HUES6 (cell line): ENCODE measurements around the gene JMJD6.

ENCODE experiments used
- H3K27ac ChIP-seq: 2 replicates; pipeline ENCODE4 v1.7.0; 2013; ENCODE audit warnings: low read depth, mild to moderate bottlenecking, low read length, inconsistent platforms
- H3K27me3 ChIP-seq: 2 replicates; pipeline ENCODE4 v1.6.1; 2013; ENCODE audit warnings: low read length; ENCODE audit not compliant: control insufficient read depth, insufficient read depth
- H3K36me3 ChIP-seq: 2 replicates; pipeline ENCODE4 v1.6.1; 2013; ENCODE audit warnings: low read length; ENCODE audit not compliant: control insufficient read depth, insufficient read depth
- H3K4me1 ChIP-seq: 2 replicates; pipeline ENCODE4 v1.6.1; 2013; ENCODE audit warnings: low read length; ENCODE audit not compliant: control insufficient read depth, insufficient read depth
- H3K4me3 ChIP-seq: 2 replicates; pipeline ENCODE4 v1.5.1; 2013; ENCODE audit warnings: low read depth, low read length
- H3K9ac ChIP-seq: one replicate; pipeline ENCODE4 v1.6.1; 2013; ENCODE audit warnings: mild to moderate bottlenecking, low read length
- H3K9me3 ChIP-seq: 2 replicates; pipeline ENCODE4 v1.6.1; 2013; ENCODE audit warnings: low read depth, low read length; ENCODE audit not compliant: control insufficient read depth, insufficient read depth

The JMJD6 gene

GRCh38 chr17:76683921-76684745 lies 42.3 kb downstream of the JMJD6 start:
- no peaks in the 10 kb centered on the region for H3K9me3 ChIP-seq
- H3K27ac ChIP-seq: no peak overlapping the region
- H3K9ac ChIP-seq: no peak overlapping the region
- H3K4me1 ChIP-seq: peaks cover 36% of the 10 kb centered on the region
- peaks cover 3% of the 10 kb centered on the region for H3K36me3 ChIP-seq
- no peaks in the 10 kb centered on the region for H3K27me3 ChIP-seq
- H3K4me3 ChIP-seq: no peak overlapping the region

- no peak overlapping the region for H3K27ac ChIP-seq
- no peaks in the 10 kb centered on the region for H3K9me3 ChIP-seq
- H3K36me3 ChIP-seq: peaks cover 3% of the 10 kb centered on the region
- H3K9ac ChIP-seq: no peak overlapping the region
- no peak overlapping the region for H3K4me3 ChIP-seq
- H3K27me3 ChIP-seq: no peaks in the 10 kb centered on the region
- H3K4me1 ChIP-seq: peaks cover 28% of the 10 kb centered on the region
Measured at GRCh38 chr17:76683011-76683755, 43.2 kb downstream of the JMJD6 start.

GRCh38 chr17:76682296-76682695 lies 44.1 kb downstream of the JMJD6 start:
- Histone ChIP-seq H3K4me3 (no peak overlapping the region), H3K9ac (no peak overlapping the region), H3K9me3 (no peaks in the 10 kb centered on the region), H3K27me3 (no peaks in the 10 kb centered on the region), H3K36me3 (peaks cover 3% of the 10 kb centered on the region), H3K4me1 (peaks cover 20% of the 10 kb centered on the region), H3K27ac (no peak overlapping the region)

GRCh38 chr17:76681222-76682137 lies 44.9 kb downstream of the JMJD6 start:
- peaks cover 12% of the 10 kb centered on the region for H3K4me1 ChIP-seq
- no peak overlapping the region for H3K27ac ChIP-seq
- H3K4me3 ChIP-seq: no peak overlapping the region

GRCh38 chr17:76679239-76679638 lies 47.2 kb downstream of the JMJD6 start:
- no peak overlapping the region for H3K9ac ChIP-seq
- H3K4me1 ChIP-seq: peaks cover 12% of the 10 kb centered on the region
- H3K27ac ChIP-seq: no peak overlapping the region
- no peaks in the 10 kb centered on the region for H3K27me3 ChIP-seq
- no peak overlapping the region for H3K4me3 ChIP-seq
- peaks cover 3% of the 10 kb centered on the region for H3K36me3 ChIP-seq
- no peaks in the 10 kb centered on the region for H3K9me3 ChIP-seq

More at GRCh38 chr17:76681222-76682137, 44.9 kb downstream of the JMJD6 start:
- Histone ChIP-seq H3K9ac (no peak overlapping the region), H3K36me3 (peaks cover 3% of the 10 kb centered on the region), H3K27me3 (no peaks in the 10 kb centered on the region), H3K9me3 (no peaks in the 10 kb centered on the region)

GRCh38 chr17:76678330-76678729 lies 48.1 kb downstream of the JMJD6 start:
- Histone ChIP-seq H3K4me1 (peaks cover 5% of the 10 kb centered on the region; the same call in 1 of the 2 replicates), H3K27ac (no peak overlapping the region), H3K9me3 (no peaks in the 10 kb centered on the region), H3K27me3 (no peaks in the 10 kb centered on the region), H3K4me3 (no peak overlapping the region), H3K36me3 (peaks cover 3% of the 10 kb centered on the region), H3K9ac (no peak overlapping the region)

- peaks cover 8% of the 10 kb centered on the region for H3K4me1 ChIP-seq
- H3K4me3 ChIP-seq: no peak overlapping the region
- H3K36me3 ChIP-seq: peaks cover under 1% of the 10 kb centered on the region
- H3K27ac ChIP-seq: no peak overlapping the region
- H3K9ac ChIP-seq: no peak overlapping the region
- no peaks in the 10 kb centered on the region for H3K9me3 ChIP-seq
- no peaks in the 10 kb centered on the region for H3K27me3 ChIP-seq
Measured at GRCh38 chr17:76677406-76677805, 49.0 kb downstream of the JMJD6 start.

- no peak overlapping the region for H3K27ac ChIP-seq
- H3K9me3 ChIP-seq: no peaks in the 10 kb centered on the region
- no peak overlapping the region for H3K4me3 ChIP-seq
- no peaks in the 10 kb centered on the region for H3K27me3 ChIP-seq
- no peaks in the 10 kb centered on the region for H3K36me3 ChIP-seq
- no peak overlapping the region for H3K9ac ChIP-seq
- peaks cover 8% of the 10 kb centered on the region for H3K4me1 ChIP-seq
Measured at GRCh38 chr17:76676629-76677028, 49.8 kb downstream of the JMJD6 start.

GRCh38 chr17:76675648-76676047 lies 50.8 kb downstream of the JMJD6 start:
- H3K9me3 ChIP-seq: no peaks in the 10 kb centered on the region
- no peak overlapping the region for H3K4me3 ChIP-seq
- no peak overlapping the region for H3K27ac ChIP-seq
- H3K9ac ChIP-seq: no peak overlapping the region
- peaks cover 12% of the 10 kb centered on the region for H3K4me1 ChIP-seq
- no peaks in the 10 kb centered on the region for H3K36me3 ChIP-seq
- H3K27me3 ChIP-seq: no peaks in the 10 kb centered on the region

- H3K4me1 ChIP-seq: peaks cover 16% of the 10 kb centered on the region
- no peak overlapping the region for H3K9ac ChIP-seq
- no peak overlapping the region for H3K4me3 ChIP-seq
- H3K27me3 ChIP-seq: no peaks in the 10 kb centered on the region
- H3K9me3 ChIP-seq: no peaks in the 10 kb centered on the region
- no peaks in the 10 kb centered on the region for H3K36me3 ChIP-seq
- H3K27ac ChIP-seq: no peak overlapping the region
Measured at GRCh38 chr17:76674600-76674999, 51.8 kb downstream of the JMJD6 start.
